ENCODE results near the gene SLC25A28.

GRCh38 chr10:99619851-99620710, at the start of gene SLC25A28:
- TF ChIP-seq CTCF (IDR thresholded peaks at IDR 0.05) (no peak), POLR2A (IDR thresholded peaks at IDR 0.05) (no peak)
